GM03348 (cell line): ENCODE measurements around the gene TMEM269.
A peak's percentile ranks its signal among the peaks of the same experiment; 100 is the strongest.
"Not testable (repeated sequence)": the region's sequence is repeated elsewhere in the genome, so short reads cannot be mapped to it uniquely, and the experiment has no call there.

Source experiments
- DNase-seq: peaks from one replicate; pipeline ENCODE4 v3.0.0; 2012; ENCODE audit warnings: low spot score

TMEM269 gene

GRCh38 chr1:42776502-42776901 lies 8.3 kb upstream of the TMEM269 start:
- no peak for DNase-seq

GRCh38 chr1:42777852-42778251 lies 6.9 kb upstream of the TMEM269 start:
- peak; percentile 77 for DNase-seq

- no peak for DNase-seq
These were observed 5.1 kb upstream of the TMEM269 start for GRCh38 chr1:42779725-42780124.

- DNase-seq = no peak
These were observed 4.6 kb upstream of the TMEM269 start for GRCh38 chr1:42780176-42780575.

GRCh38 chr1:42783092-42783491 lies 1.7 kb upstream of the TMEM269 start:
- no peak for DNase-seq

GRCh38 chr1:42784547-42784945 lies 245 bp upstream of the TMEM269 start:
- no peak for DNase-seq

GRCh38 chr1:42786097-42786496 lies 1.3 kb downstream of the TMEM269 start:
- DNase-seq = no peak

GRCh38 chr1:42788021-42788420 lies 3.2 kb downstream of the TMEM269 start:
- no peak for DNase-seq

GRCh38 chr1:42793824-42794223 lies 9.0 kb downstream of the TMEM269 start:
- no peak for DNase-seq

- DNase-seq = no peak
These were observed 12.6 kb downstream of the TMEM269 start for GRCh38 chr1:42797414-42797813.

- no peak for DNase-seq
These were observed 13.2 kb downstream of the TMEM269 start for GRCh38 chr1:42797979-42798378.

GRCh38 chr1:42801832-42802473 lies 17.2 kb downstream of the TMEM269 start:
- peak; percentile 64 for DNase-seq

- no peak for DNase-seq
These were observed 21.4 kb downstream of the TMEM269 start for GRCh38 chr1:42806171-42806570.

GRCh38 chr1:42806593-42806992 lies 21.8 kb downstream of the TMEM269 start:
- DNase-seq = no peak

GRCh38 chr1:42807056-42807668 lies 22.4 kb downstream of the TMEM269 start:
- no peak for DNase-seq

GRCh38 chr1:42814815-42815214 lies 30.0 kb downstream of the TMEM269 start:
- DNase-seq = not testable (repeated sequence)

- DNase-seq = no peak
These were observed 31.3 kb downstream of the TMEM269 start for GRCh38 chr1:42815941-42816584.

- DNase-seq = peak; percentile 99
These were observed 32.0 kb downstream of the TMEM269 start, which contains the start of the genes ERMAP and SVBP for GRCh38 chr1:42816585-42817439. TSS of gene ERMAP (plus strand) at chr1:42817122. CDS start at chr1:42830449, 13,327 bp downstream. TSS of gene SVBP (minus strand) at chr1:42817397. CDS start at chr1:42816544, 853 bp downstream.

- no peak for DNase-seq
These were observed 32.6 kb downstream of the TMEM269 start for GRCh38 chr1:42817440-42817767.

GRCh38 chr1:42817976-42818375 lies 33.2 kb downstream of the TMEM269 start:
- DNase-seq = no peak

- DNase-seq = no peak
These were observed 36.0 kb downstream of the TMEM269 start for GRCh38 chr1:42820813-42821212.

GRCh38 chr1:42821690-42822089 lies 36.9 kb downstream of the TMEM269 start:
- no peak for DNase-seq
